Glutamatergic neuron (in vitro differentiated cells): ENCODE measurements around the gene ZBTB7C. TPM values are rescaled to one million over a fixed set of nuclear protein-coding genes. Genes with fewer than 3 reads are reported as not detected.

ENCODE experiments used
- DNase-seq: peaks from one replicate; pipeline ENCODE4 v3.0.0; 2022
- H3K27ac Mint-ChIP-seq: one replicate; pipeline ENCODE4 v1.8.0; 2020; ENCODE audit warnings: mild to moderate bottlenecking, mixed read lengths, inconsistent platforms; ENCODE audit not compliant: unreplicated experiment
- H3K27me3 Mint-ChIP-seq: one replicate; pipeline ENCODE4 v1.8.0; 2020; ENCODE audit warnings: mild to moderate bottlenecking, moderate library complexity, mixed read lengths, inconsistent platforms; ENCODE audit not compliant: unreplicated experiment
- H3K36me3 Mint-ChIP-seq: one replicate; pipeline ENCODE4 v1.8.0; 2020; ENCODE audit warnings: mild to moderate bottlenecking, mixed read lengths, inconsistent platforms; ENCODE audit not compliant: unreplicated experiment
- H3K4me1 Mint-ChIP-seq: one replicate; pipeline ENCODE4 v1.8.0; 2020; ENCODE audit warnings: mild to moderate bottlenecking, low read depth, mixed read lengths, inconsistent platforms; ENCODE audit not compliant: unreplicated experiment
- H3K4me3 Mint-ChIP-seq: one replicate; pipeline ENCODE4 v1.8.0; 2020; ENCODE audit warnings: mild to moderate bottlenecking, mixed read lengths, inconsistent platforms; ENCODE audit not compliant: unreplicated experiment
- H3K9me3 Mint-ChIP-seq: one replicate; pipeline ENCODE4 v1.8.0; 2020; ENCODE audit warnings: mild to moderate bottlenecking, moderate library complexity, mixed read lengths, inconsistent platforms; ENCODE audit not compliant: unreplicated experiment
- CTCF ChIP-seq: fragments of 200-600 bp; sonication (generic); IDR thresholded peaks from one replicate; pipeline ENCODE4 v1.5.0; 2021; ENCODE audit not compliant: partially characterized antibody, unreplicated experiment
- total RNA-seq: library from RNA; stranded (reverse); fragmentation: NEBNext Ultra II Directional; extraction: Animal tissue kit (Norgen Biotek cat#: 25700); gene quantifications from one replicate; pipeline ENCODE4 v1.2.1, GENCODE V29; 2021; ENCODE audit not compliant: unreplicated experiment

Gene ZBTB7C
- total RNA-seq, 1 donor from 2014 or later: 10.6 TPM

DNA sequence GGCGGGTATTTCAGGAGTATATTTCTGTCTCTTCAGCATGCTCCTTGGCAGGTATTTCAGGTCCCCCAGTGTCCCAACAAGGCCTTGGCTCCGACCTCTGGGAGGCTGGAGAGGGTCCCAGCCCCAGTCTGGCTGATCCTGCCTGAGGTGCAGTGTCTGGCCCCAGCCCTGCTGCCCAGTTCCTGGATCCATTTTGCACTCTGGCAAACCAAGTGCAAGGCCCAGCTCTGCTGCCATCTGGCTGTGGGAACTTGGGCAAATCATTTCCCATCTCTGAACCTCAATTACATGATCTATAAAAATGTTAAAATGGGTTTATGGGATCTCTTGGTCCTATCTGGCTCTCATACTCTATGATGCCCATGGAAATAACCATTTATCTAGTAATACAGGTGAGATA lies 63.6 kb downstream of the ZBTB7C start:
- H3K9me3 Mint-ChIP-seq: peaks cover 7% of the 10 kb centered on the region
- DNase-seq: no peak
- no peaks in the 10 kb centered on the region for H3K36me3 Mint-ChIP-seq
- no peak for TF ChIP-seq CTCF
- H3K27ac Mint-ChIP-seq: no peak overlapping the region
- peaks cover 33% of the 10 kb centered on the region for H3K4me1 Mint-ChIP-seq
- H3K4me3 Mint-ChIP-seq: no peak overlapping the region
- H3K27me3 Mint-ChIP-seq: peaks cover 8% of the 10 kb centered on the region

GRCh38 chr18:48342581-48342980 lies 66.6 kb downstream of the ZBTB7C start:
- TF ChIP-seq CTCF: no peak

DNA sequence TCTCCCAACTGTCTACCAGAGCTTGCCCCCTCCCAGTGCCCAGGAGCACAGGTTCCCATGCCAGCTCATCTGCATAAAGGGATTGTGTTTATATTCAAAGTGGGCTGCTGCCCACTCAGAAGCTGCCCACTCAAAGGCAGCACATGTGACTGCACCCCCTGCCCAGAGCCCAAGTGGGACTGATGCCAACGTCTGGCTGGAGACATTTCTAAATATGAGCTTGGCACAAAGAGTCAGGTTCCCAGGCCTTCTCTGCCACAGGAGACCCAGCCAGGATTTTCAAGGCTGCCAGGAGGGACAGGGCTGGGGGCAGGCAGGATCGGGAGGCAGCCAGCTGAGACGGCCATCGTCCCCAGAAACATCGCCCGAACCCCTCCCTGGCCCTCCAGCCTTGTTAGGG lies 67.1 kb downstream of the ZBTB7C start:
- Mint-ChIP-seq H3K27ac (no peak overlapping the region), H3K9me3 (peaks cover 2% of the 10 kb centered on the region), H3K36me3 (no peaks in the 10 kb centered on the region), H3K4me1 (peaks cover 25% of the 10 kb centered on the region), H3K27me3 (no peaks in the 10 kb centered on the region), H3K4me3 (no peak overlapping the region)
- no peak for TF ChIP-seq CTCF
- DNase-seq: no peak

More at GRCh38 chr18:48342581-48342980, 66.6 kb downstream of the ZBTB7C start:
- Mint-ChIP-seq H3K27me3 (peaks cover 3% of the 10 kb centered on the region), H3K4me1 (peaks cover 27% of the 10 kb centered on the region), H3K27ac (no peak overlapping the region), H3K36me3 (no peaks in the 10 kb centered on the region), H3K4me3 (no peak overlapping the region), H3K9me3 (peaks cover 2% of the 10 kb centered on the region)
- DNase-seq: no peak

- no peak for TF ChIP-seq CTCF
- H3K27me3 Mint-ChIP-seq: no peaks in the 10 kb centered on the region
- no peak overlapping the region for H3K27ac Mint-ChIP-seq
- no peak overlapping the region for H3K4me3 Mint-ChIP-seq
- H3K36me3 Mint-ChIP-seq: no peaks in the 10 kb centered on the region
- DNase-seq: no peak
- H3K9me3 Mint-ChIP-seq: peaks cover 2% of the 10 kb centered on the region
- H3K4me1 Mint-ChIP-seq: peaks cover 25% of the 10 kb centered on the region
Measured at GRCh38 chr18:48340560-48340959, 68.6 kb downstream of the ZBTB7C start.

- H3K4me3 Mint-ChIP-seq: no peak overlapping the region
- peaks cover 2% of the 10 kb centered on the region for H3K9me3 Mint-ChIP-seq
- no peak for DNase-seq
- H3K27me3 Mint-ChIP-seq: no peaks in the 10 kb centered on the region
- H3K27ac Mint-ChIP-seq: no peak overlapping the region
- H3K36me3 Mint-ChIP-seq: no peaks in the 10 kb centered on the region
- peaks cover 25% of the 10 kb centered on the region for H3K4me1 Mint-ChIP-seq
- TF ChIP-seq CTCF: no peak
Measured at GRCh38 chr18:48339692-48340091, 69.5 kb downstream of the ZBTB7C start.
